MCF 10A (cell line): ENCODE results near the gene PDE2A. TPM values are rescaled to one million over a fixed set of nuclear protein-coding genes. Genes with fewer than 3 reads are reported as not detected.

Source experiments
- BruUV-seq: library from RNA; stranded (reverse); fragments of 400-500 nt; replicated peaks from 2 replicates; lab custom pipeline; 2021; lab: Mats Ljungman, UMichigan
- CTCF ChIA-PET: fragments of 300-600 bp; sonication (Branson Sonifier 250); formaldehyde crosslinking; extraction: SDS; loops from one replicate; lab custom pipeline; 2021; ENCODE audit warnings: antibody characterized with exemption, inconsistent platforms; lab: Yijun Ruan, JAX
- POLR2A ChIA-PET: fragments of 300-600, 350-650 bp; sonication (Branson Sonifier 250); formaldehyde crosslinking; extraction: SDS; loops from one replicate; lab custom pipeline; 2020; ENCODE audit warnings: antibody characterized with exemption, inconsistent platforms; lab: Yijun Ruan, JAX
- DNase-seq: peaks from one replicate; pipeline ENCODE4 v3.0.0-alpha.2; 2018; ENCODE audit not compliant: unreplicated experiment
- H3K27ac Mint-ChIP-seq: one replicate; pipeline ENCODE4 v1.8.0; 2022; ENCODE audit warnings: mild to moderate bottlenecking, low read depth, mixed read lengths; ENCODE audit not compliant: unreplicated experiment
- H3K27me3 Mint-ChIP-seq: one replicate; pipeline ENCODE4 v1.8.0; 2022; ENCODE audit warnings: mixed read lengths; ENCODE audit not compliant: insufficient read depth, unreplicated experiment
- H3K36me3 Mint-ChIP-seq: one replicate; pipeline ENCODE4 v1.8.0; 2022; ENCODE audit warnings: mild to moderate bottlenecking, moderate library complexity, mixed read lengths; ENCODE audit not compliant: insufficient read depth, unreplicated experiment
- H3K4me1 Mint-ChIP-seq: one replicate; pipeline ENCODE4 v1.8.0; 2022; ENCODE audit warnings: mixed read lengths; ENCODE audit not compliant: insufficient read depth, unreplicated experiment
- H3K4me3 Mint-ChIP-seq: one replicate; pipeline ENCODE4 v1.8.0; 2022; ENCODE audit warnings: mild to moderate bottlenecking, moderate library complexity, mixed read lengths; ENCODE audit not compliant: unreplicated experiment
- H3K9me3 Mint-ChIP-seq: one replicate; pipeline ENCODE4 v1.8.0; 2022; ENCODE audit warnings: mixed read lengths; ENCODE audit not compliant: unreplicated experiment
- intact Hi-C: fragments of 100-400 bp; cut with micrococcal nuclease; formaldehyde crosslinking; loops from 2 replicates; pipeline ENCODE4 v1.14.1; 2022
- total RNA-seq: library from RNA; stranded (reverse); gene quantifications from 2 replicates; pipeline ENCODE4 v1.2.3, GENCODE V29; 2022
- TF ChIP-seq, protein P1 (sequence below): fragments of 200-600 bp; IDR thresholded peaks from one replicate; pipeline ENCODE4 v1.8.0; 2022; ENCODE audit warnings: antibody characterized with exemption, mild to moderate bottlenecking; ENCODE audit not compliant: unreplicated experiment

Gene PDE2A
- total RNA-seq, 1 experiment from 2014 or later: 1.9 TPM

- CTCF ChIA-PET: interaction anchor here (0.5 to 0.9 kb wide), 2 partner anchors 93 to 124 kb away, joined by 3 to 4 read pairs; no protein-coding TSS in a partner anchor
- POLR2A ChIA-PET: no interaction called here
- Mint-ChIP-seq H3K4me1 (no peaks in the 10 kb centered on the region), H3K36me3 (peaks cover 76% of the 10 kb centered on the region), H3K9me3 (no peaks in the 10 kb centered on the region), H3K27ac (no peak overlapping the region), H3K4me3 (no peak overlapping the region), H3K27me3 (no peaks in the 10 kb centered on the region)
- TF ChIP-seq, protein P1, sequence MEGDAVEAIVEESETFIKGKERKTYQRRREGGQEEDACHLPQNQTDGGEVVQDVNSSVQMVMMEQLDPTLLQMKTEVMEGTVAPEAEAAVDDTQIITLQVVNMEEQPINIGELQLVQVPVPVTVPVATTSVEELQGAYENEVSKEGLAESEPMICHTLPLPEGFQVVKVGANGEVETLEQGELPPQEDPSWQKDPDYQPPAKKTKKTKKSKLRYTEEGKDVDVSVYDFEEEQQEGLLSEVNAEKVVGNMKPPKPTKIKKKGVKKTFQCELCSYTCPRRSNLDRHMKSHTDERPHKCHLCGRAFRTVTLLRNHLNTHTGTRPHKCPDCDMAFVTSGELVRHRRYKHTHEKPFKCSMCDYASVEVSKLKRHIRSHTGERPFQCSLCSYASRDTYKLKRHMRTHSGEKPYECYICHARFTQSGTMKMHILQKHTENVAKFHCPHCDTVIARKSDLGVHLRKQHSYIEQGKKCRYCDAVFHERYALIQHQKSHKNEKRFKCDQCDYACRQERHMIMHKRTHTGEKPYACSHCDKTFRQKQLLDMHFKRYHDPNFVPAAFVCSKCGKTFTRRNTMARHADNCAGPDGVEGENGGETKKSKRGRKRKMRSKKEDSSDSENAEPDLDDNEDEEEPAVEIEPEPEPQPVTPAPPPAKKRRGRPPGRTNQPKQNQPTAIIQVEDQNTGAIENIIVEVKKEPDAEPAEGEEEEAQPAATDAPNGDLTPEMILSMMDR: no peak
- no peak for DNase-seq
- BruUV-seq: no TSS peak
- intact Hi-C loops: no loop called here
These were observed 36.1 kb upstream of the PDE2A start for GRCh38 chr11:72710278-72710677.

DNA sequence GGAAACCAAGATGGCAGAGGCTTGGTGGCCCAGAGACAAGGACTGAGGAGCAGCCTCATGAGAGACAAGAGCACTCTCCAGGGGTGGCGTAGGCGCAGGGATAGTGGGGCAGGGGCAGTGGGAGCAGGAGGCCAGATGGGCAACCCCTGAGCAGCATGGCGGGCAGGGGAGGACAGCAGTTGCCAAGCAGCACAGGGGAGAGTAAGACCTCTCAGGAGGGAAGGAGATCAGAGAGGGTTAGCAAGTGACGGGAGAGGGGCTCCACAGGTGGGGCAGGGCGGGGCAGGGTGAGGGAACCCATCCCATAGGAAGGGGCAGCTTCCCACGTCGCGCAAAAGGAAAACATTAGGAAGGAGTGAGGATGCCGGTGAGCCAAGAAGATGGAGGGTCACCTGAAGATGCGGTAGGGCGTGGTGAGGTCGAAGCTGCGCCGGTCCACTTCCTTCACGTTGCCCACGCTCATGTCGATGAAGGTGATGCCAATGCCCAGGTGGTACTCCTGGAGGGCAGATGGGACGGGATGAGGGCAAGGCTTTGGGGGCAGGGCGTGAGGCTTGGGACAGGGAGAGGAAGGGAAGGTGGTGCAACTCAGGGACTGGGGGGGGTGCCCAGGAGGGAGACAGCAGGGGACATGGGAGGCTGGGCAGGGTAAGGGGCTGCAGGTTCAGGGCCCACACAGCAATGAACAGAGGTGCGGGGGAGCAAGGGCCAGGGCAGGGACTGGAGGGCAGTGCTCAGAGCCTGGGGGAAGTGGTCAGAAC is 35.4 kb upstream of the PDE2A start:
- Mint-ChIP-seq H3K36me3 (peaks cover 76% of the 10 kb centered on the region), H3K9me3 (no peaks in the 10 kb centered on the region), H3K27me3 (no peaks in the 10 kb centered on the region), H3K4me3 (no peak overlapping the region), H3K4me1 (no peaks in the 10 kb centered on the region), H3K27ac (no peak overlapping the region)
- ChIA-PET CTCF (interaction anchor here (0.6 to 1.0 kb wide), 3 partner anchors 16 to 123 kb away, joined by 3 to 4 read pairs (median 3); no protein-coding TSS in a partner anchor), POLR2A (no interaction called here)
- intact Hi-C loops: no loop called here
- TF ChIP-seq, protein P1: no peak
- no TSS peak for BruUV-seq
- no peak for DNase-seq

DNA sequence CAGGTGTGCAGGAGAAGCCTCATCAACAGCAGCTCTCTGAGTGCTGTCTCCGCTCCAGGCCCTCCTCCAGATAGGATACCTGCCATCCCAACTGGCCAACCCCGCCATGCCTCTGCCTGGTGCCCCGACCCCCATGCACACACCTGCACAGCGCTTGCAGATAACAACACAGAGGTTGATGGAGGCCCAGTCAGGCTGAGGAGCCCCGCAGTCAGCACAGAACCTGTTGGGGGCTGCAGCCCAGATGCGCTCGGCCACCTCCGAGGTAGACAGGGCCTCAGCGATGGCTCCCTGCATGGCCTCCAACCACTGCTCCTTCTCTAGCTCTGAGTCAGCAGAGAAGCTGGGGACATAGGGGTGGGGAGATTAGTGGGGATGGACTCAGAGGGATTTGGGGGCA is 32.8 kb upstream of the PDE2A start:
- H3K27me3 Mint-ChIP-seq: no peaks in the 10 kb centered on the region
- no peak overlapping the region for H3K27ac Mint-ChIP-seq
- BruUV-seq: no TSS peak
- DNase-seq: no peak
- TF ChIP-seq, protein P1: no peak
- no peak overlapping the region for H3K4me3 Mint-ChIP-seq
- POLR2A ChIA-PET: no interaction called here
- no peaks in the 10 kb centered on the region for H3K9me3 Mint-ChIP-seq
- H3K36me3 Mint-ChIP-seq: peaks cover 64% of the 10 kb centered on the region
- intact Hi-C loops: no loop called here
- CTCF ChIA-PET: interaction anchor here (0.6 kb wide), 1 partner anchor 353 kb away, joined by 3 read pairs; no protein-coding TSS in a partner anchor
- H3K4me1 Mint-ChIP-seq: no peaks in the 10 kb centered on the region

DNA sequence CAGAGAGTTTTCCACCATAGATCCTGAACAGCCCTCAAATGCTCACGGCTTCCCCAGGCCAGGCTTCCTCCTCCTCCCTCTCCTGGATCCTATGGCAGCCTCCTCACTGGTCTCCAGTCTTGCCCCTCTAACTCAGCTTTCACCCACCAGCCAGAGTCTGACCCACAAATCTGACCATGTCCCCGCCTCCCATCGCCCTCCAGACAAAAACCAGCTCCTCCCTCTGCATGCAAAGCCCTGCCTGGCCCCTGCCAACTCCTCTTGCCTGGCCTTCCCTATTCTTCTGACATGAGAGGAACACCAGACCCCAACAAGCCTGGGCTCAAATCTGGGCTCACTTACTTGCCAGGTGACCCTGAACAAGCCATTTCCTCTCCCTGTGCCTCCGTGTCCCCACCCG is 32.4 kb upstream of the PDE2A start:
- Mint-ChIP-seq H3K9me3 (no peaks in the 10 kb centered on the region), H3K27ac (no peak overlapping the region), H3K27me3 (no peaks in the 10 kb centered on the region), H3K4me1 (no peaks in the 10 kb centered on the region), H3K4me3 (no peak overlapping the region), H3K36me3 (peaks cover 60% of the 10 kb centered on the region)
- no peak for DNase-seq
- intact Hi-C loops: no loop called here
- BruUV-seq: no TSS peak
- CTCF ChIA-PET: interaction anchor here (0.6 kb wide), 2 partner anchors 8 to 353 kb away, joined by 3 read pairs; no protein-coding TSS in a partner anchor
- POLR2A ChIA-PET: interaction anchor here (0.6 kb wide), 1 partner anchor 602 kb away, joined by 4 read pairs; no protein-coding TSS in a partner anchor
- TF ChIP-seq, protein P1: no peak
